ENCODE results near the gene NT5M. TPM values are rescaled to one million over a fixed set of nuclear protein-coding genes. Genes with fewer than 3 reads are reported as not detected.

The NT5M gene
- total and polyA plus RNA-seq, 8 donors, result 0.72 to 6.6 (median 2.8) TPM; not detected in 2

DNA sequence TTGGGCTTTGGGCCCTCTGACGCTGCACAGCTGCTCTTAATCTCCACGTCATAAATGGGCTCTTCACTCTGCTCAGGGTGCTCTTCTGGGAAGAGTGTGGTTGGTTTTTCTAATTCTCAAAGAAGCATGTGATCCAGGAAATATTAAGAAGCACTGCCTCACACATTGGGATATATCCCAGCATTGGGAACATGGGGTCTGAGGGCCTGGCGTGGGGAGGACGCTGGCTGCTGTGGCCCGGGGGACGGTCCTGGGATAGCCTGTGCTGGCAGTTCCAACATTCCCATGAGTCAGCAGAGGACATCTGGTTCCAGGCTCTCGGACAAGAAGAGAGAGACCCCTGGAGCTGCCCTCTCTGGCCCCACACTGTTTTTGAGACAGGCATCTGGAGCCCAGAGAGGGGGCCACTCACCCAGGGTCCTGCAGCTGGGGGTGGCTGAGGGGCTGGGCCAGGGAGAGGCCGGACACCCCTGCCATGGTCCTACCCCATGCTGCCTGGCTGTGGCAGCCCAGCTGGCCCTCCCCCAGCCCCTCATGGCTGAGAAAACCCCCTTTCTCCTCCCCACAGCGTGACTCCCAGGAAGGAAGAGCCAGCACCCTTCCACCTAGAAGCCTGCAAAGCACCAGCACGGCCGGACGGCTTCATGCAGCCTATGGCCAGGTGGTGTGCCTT is 58.8 kb downstream of the NT5M start:
- 71 to 85% (median 76%) methylated on average over 11 to 12 of the region's 12 CpGs for WGBS, 5 donors
- peak in 1 of 2 donors; percentile 2 for DNase-seq
- TF ChIP-seq POLR2A (IDR thresholded peaks at IDR 0.05), result no peak
- no peak for TF ChIP-seq EP300 (IDR thresholded peaks at IDR 0.05)
- TF ChIP-seq POLR2AphosphoS5 (IDR thresholded peaks at IDR 0.05), result no peak
- TF ChIP-seq, protein P1, sequence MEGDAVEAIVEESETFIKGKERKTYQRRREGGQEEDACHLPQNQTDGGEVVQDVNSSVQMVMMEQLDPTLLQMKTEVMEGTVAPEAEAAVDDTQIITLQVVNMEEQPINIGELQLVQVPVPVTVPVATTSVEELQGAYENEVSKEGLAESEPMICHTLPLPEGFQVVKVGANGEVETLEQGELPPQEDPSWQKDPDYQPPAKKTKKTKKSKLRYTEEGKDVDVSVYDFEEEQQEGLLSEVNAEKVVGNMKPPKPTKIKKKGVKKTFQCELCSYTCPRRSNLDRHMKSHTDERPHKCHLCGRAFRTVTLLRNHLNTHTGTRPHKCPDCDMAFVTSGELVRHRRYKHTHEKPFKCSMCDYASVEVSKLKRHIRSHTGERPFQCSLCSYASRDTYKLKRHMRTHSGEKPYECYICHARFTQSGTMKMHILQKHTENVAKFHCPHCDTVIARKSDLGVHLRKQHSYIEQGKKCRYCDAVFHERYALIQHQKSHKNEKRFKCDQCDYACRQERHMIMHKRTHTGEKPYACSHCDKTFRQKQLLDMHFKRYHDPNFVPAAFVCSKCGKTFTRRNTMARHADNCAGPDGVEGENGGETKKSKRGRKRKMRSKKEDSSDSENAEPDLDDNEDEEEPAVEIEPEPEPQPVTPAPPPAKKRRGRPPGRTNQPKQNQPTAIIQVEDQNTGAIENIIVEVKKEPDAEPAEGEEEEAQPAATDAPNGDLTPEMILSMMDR (IDR thresholded peaks at IDR 0.05), result no peak
- peaks cover 0 to 6% (median 3%) of the 10 kb centered on the region in 4 donors for H3K9me3 ChIP-seq
- H3K27me3 ChIP-seq, result peaks cover 0 to 6% (median 0%) of the 10 kb centered on the region in 3 donors
- intact Hi-C loops (cut with DNase I; ENCODE audit: low total_unique reads), result no loop called here
- H3K4me3 ChIP-seq, result no peak overlapping the region
- peaks cover 0 to 7% (median 3%) of the 10 kb centered on the region in 4 donors for H3K4me1 ChIP-seq
- H3K27ac ChIP-seq, result peak overlapping the region in 1 of 5 donors; percentile 17
- H3K36me3 ChIP-seq, result no peaks in the 10 kb centered on the region

DNA sequence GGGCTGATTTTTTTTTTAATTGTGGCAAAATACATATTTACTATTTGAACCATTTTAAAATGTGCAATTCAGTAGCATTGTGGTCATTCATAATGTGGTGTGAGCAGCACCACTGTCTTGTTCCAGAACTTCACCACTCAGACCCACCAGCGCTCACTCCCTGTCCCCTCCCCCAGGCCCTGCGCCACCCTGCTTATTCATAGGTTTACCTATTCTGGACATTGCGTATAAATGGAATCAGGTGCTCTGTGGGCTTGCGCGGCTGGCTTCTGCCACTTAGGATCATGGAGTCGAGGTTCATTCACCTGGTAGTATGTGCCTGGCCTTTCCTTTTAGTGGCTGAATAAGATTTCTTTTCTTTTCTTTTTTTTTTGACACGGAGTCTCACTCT is 59.4 kb downstream of the NT5M start:
- Histone ChIP-seq H3K9me3 (peaks cover 0 to 6% (median 3%) of the 10 kb centered on the region in 4 donors), H3K27me3 (peaks cover 0 to 11% (median 0%) of the 10 kb centered on the region in 3 donors), H3K4me3 (no peak overlapping the region), H3K36me3 (no peaks in the 10 kb centered on the region), H3K4me1 (peaks cover 0 to 7% (median 3%) of the 10 kb centered on the region in 4 donors), H3K27ac (no peak overlapping the region)
- 90 to 95% (median 93%) methylated on average over 7 of the region's 7 CpGs for WGBS, 5 donors
- DNase-seq, result no peak
- TF ChIP-seq POLR2A (IDR thresholded peaks at IDR 0.05) (no peak), EP300 (IDR thresholded peaks at IDR 0.05) (no peak), POLR2AphosphoS5 (IDR thresholded peaks at IDR 0.05) (no peak)
- TF ChIP-seq, protein P1 (IDR thresholded peaks at IDR 0.05), result no peak
- intact Hi-C loops (cut with DNase I; ENCODE audit: low total_unique reads), result no loop called here

DNA sequence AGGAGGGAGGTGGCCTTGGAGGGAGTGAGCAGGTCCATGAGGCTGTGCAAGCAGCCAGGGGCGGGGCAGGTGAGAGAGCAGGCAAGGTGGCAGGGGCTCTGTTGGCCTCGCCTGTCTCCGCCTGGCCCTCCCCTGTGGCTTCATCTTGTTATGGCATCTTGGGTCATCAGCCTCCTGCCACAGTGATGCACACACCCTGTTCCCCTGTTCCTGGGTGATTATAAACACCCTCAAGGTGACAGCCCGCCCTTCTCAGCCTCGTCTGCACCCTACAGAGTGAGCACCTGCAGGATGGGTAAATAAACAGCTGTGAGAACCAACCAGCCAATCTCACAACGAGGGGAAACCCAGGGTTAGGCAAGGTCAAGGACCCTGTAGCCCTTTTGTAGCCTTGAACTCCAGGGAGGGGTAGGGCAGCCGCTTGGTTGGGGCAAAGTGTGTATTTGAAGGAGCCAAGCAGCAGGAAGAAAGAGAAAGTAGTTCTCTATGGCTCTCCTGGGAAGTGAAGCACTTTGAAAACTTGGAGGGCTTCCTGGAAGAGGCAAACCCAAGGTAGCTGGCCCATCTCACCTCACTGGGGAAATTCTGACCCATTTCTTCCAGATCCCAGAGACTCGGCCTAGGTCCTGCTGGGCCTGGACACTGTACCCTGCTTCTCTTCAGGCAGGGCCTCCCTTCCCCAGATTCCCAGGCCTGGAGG is 60.6 kb downstream of the NT5M start:
- TF ChIP-seq POLR2A (IDR thresholded peaks at IDR 0.05), result no peak
- TF ChIP-seq, protein P1 (IDR thresholded peaks at IDR 0.05), result no peak
- TF ChIP-seq POLR2AphosphoS5 (IDR thresholded peaks at IDR 0.05), result no peak
- no peak for TF ChIP-seq EP300 (IDR thresholded peaks at IDR 0.05)
- intact Hi-C loops (cut with DNase I; ENCODE audit: low total_unique reads), result no loop called here
- Histone ChIP-seq H3K4me1 (peaks cover 0 to 7% (median 3%) of the 10 kb centered on the region in 4 donors), H3K27me3 (peaks cover 0 to 11% (median 0%) of the 10 kb centered on the region in 3 donors), H3K4me3 (no peak overlapping the region), H3K27ac (no peak overlapping the region), H3K9me3 (peaks cover 0 to 6% (median 3%) of the 10 kb centered on the region in 4 donors), H3K36me3 (no peaks in the 10 kb centered on the region)
- peak in 1 of 2 donors; percentile 30 for DNase-seq
- WGBS, 5 donors, result 47 to 74% (median 51%) methylated on average over 8 of the region's 8 CpGs

DNA sequence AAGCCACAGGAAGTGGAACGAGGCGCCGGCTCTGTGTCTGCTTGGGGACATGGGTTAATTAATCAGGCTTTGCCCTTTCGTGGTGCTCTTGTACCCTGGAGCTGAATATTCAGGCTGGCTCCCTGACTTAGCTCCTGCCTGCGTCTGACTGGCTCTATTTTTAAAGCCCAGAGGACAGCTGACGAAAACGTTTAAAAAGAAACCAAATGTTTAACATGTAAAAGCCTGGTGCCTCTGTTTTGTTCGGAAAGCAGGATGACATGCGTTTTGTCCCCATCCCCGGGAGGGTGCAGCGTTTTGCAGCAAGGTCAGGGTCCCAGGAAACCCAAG is 61.1 kb downstream of the NT5M start:
- Histone ChIP-seq H3K27me3 (peaks cover 0 to 11% (median 0%) of the 10 kb centered on the region in 3 donors), H3K4me1 (peaks cover 0 to 7% (median 3%) of the 10 kb centered on the region in 4 donors), H3K4me3 (no peak overlapping the region), H3K27ac (no peak overlapping the region), H3K36me3 (no peaks in the 10 kb centered on the region), H3K9me3 (peaks cover 0 to 6% (median 3%) of the 10 kb centered on the region in 4 donors)
- 46 to 65% (median 58%) methylated on average over 11 of the region's 11 CpGs for WGBS, 5 donors
- intact Hi-C loops (cut with DNase I; ENCODE audit: low total_unique reads), result no loop called here
- TF ChIP-seq, protein P1 (IDR thresholded peaks at IDR 0.05), result no peak
- no peak for DNase-seq
